Activated CD4-positive, alpha-beta T cell treated with anti-CD3 and anti-CD28 coated beads for 48 hours (primary cell): ENCODE results near the gene LAX1.
"Not testable (repeated sequence)": the region's sequence is repeated elsewhere in the genome, so short reads cannot be mapped to it uniquely, and the experiment has no call there.

Source experiments
- DNase-seq: peaks from one replicate; pipeline ENCODE4 v3.0.0-alpha.2; 2020

LAX1 gene

DNA sequence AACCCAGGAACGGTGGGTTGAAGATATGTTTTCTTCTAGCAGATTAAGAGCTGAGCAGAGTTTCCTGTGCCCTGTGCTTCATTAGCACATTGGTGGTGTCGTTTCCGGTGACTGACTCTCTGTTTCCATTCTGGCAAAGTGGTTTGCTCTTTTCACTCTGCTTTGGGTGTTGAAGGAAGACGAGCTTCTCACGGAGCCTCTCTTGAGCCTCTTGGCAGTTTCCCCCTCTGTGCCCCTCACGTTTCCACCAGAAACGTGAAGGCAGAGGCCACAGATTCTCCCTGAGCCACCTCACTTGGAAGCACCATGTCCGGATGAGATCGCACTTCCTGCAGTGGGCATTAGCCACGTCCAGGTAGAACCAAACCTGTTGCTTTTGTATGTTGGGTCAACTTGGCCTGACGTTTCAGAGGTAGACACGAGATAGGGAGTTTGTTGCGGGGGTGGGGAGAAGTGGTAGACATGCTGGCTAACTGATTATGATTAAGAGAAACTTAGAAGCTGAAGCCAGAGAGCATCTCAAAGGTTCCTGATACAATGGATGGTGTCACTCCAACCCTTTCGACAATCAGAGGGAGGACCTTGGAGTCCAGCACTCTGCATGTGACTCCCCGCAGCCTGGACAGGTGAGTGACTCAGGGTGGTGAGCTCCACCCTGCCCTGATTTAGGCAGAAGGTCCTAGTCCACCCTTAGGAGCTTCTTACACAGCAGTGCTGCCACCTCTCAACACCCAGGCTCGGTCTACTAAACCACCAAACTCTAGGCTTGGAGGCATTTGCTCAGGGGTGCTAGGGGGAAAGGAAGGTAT, at the start of gene LAX1:
TSS of gene LAX1 (plus strand) at position 155 of the 809 bp plus-strand sequence. CDS start at position 538, 383 bp downstream.
- DNase-seq: peak; percentile 84

DNA sequence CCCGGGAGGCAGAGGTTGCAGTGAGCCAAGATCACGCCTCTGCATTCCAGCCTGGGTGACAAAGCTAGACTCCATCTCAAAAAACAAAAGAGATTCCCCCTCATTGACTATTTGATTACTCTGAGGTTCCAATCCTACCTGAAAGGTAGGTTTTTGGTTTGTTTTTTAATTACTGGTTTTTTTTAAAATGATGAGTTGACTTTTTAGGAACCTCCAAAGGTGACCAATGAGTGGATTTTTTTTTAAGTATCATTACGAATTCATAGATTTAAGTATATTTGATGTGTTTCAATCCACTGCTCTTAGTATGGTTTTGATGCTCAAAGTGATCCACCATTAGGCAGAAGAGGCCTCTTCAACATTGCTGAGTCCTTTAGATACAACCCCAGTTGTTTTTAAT, 47.9 kb upstream of the LAX1 start:
- DNase-seq: no peak

DNA sequence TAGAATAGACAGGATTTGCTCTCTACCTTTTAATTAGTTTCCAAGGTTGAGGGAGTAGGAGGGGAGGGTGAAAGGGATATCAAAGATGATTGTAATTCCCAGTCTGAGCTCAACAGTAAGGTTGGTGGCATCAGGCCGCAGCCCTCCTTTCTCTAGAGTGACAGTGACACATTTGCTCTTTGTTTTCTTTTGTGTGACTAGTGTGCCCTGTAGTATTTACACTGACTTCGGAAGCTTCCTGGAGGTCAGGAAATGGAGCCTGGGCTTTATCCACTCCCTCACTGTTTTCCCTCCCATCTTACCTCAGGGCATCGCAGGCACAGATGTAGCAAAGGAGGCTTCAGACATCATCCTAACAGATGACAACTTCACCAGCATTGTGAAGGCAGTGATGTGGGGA, 44.7 kb upstream of the LAX1 start:
- DNase-seq: no peak

DNA sequence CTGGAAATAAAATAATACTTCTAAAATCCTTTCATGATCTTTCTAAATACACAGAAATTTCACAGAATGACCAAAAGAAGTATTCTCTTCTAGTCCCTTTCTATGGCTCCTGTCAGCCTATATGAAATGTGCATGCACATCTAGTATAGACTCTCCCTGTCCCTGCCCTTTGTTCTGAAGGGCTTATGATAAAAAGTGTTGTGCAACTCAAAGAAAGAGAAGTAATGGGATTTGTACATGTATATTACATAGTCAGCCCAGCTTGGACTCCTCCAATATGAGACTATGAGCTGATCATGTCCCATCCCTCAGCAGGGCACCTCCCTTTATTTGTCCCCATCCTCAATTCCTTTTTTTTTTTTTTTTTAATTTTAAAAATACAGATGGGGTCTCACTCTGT, 42.1 kb upstream of the LAX1 start:
- no peak for DNase-seq

DNA sequence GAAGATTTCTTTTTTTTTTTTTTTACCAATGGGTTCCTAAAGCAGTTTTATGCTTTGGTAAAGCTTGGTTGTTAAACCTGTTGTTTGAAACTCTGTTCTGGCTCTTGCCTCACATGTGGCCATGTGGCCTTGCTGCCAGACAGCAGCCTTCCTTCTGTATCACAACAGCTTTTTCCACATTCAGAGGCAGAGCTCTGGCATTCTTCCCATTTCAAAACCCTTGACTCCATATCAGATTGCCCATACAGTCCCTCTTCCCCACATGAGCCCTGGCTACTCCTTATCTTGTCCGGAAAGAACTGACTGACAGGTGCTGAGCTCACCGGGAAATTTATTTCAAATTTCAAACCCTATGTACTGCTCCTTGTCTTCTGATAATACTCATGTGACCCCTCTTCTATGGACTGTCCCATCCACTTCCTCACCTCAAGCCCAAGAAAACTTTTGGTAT, 38.5 kb upstream of the LAX1 start:
- no peak for DNase-seq

- DNase-seq: no peak
These were observed 31.7 kb upstream of the LAX1 start for GRCh38 chr1:203733009-203733863.

DNA sequence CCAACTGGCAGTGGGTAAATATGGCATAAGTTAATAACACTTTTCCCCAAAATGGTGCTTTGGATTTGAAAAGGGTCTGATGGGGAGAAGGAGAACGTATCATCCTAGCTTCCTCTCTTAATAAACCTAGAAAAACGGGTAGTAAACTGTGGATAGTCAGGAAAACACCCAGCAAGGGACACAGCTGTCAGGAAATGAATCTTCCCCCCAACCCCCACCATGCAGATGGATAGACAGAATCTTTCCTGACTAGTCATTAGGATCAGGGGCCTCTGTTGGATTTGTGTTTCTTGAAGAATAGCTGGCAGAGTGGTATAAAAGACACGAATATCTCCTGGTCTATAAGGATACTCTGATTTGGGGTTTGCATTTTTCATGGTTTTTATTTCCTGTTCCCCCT, 22.5 kb upstream of the LAX1 start:
- DNase-seq: no peak

GRCh38 chr1:203743091-203743571, 21.9 kb upstream of the LAX1 start:
- no peak for DNase-seq

DNA sequence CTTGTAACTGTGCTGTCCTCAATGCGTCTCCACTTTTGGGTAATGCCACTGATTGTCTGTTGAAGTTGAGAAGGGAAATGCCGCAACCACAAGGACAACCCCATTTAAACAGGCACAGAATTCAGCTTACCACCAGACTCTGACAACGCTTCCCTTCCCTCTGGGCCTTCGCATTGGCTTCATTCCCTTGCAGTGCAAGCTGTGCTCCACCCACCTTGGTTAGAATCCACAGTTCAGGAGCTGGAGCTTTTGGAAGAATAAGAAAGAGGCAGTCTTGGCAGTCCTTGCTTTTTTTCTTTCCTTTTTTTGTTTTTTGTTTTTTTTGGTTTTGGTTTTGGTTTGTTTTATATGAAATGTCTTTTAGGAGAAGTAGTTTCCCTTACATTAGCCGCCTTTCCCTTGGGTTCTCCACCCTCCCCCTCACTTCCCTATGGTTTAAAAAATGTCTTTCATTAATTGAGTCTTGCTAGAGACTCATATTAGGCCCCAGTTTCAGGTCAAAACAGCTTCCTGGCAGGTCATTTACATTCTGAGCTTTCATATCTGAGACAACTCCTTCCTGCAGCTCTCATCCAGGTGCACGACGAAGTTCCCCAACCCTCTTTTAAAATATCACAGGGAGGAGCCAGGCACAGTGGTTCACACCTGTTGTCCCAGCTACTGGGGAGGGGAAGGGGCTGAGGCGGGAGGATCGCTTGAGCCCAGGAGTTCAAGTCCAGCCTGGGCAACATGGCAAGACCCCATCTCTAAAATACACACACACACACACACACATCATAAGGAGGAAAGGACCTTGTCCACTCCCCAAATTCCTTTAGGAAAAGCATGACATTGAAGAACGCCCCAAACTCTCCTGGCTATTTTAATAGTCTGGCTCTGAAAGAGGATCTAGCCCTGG, 20.7 kb upstream of the LAX1 start:
- DNase-seq: peak; percentile 14

DNA sequence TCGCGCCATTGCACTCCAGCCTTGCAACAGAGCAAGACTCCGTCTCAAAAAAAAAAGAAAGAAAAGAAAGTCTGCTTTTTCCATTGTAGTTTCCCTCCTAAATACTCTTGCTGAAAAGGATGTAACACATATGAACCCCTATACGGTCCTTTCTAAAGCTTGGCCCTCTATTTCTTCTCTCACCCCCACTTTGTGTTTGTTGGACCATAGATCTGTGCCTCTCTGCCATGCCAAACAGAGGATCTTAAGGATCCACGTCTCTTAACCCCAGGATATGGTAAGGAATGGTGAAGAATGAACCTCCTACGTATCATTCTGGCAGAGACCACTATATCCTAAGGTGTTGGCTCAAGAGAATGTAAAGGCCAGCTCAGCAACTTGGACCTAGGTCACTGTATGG, 18.7 kb upstream of the LAX1 start:
- no peak for DNase-seq

DNA sequence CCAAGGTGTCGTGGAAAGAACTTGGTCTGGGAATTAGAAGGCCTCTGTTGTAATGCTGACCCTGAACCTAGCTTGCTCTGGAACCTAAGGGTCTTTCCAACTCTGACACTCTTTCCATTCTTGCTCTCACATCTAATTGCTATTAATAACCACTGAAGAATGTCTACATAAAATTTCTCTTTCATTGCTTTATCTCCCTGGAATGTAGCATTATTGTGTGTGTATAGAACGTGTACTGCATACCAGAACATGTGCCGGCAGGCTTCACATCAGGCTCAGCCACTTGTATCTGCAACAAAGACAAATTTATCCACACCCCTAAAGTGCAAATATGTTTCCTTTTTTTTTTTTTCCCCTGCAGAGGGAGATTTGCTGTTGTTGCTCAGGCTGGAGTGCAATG, 13.9 kb upstream of the LAX1 start:
- no peak for DNase-seq

- DNase-seq: not testable (repeated sequence)
These were observed 13.2 kb upstream of the LAX1 start for GRCh38 chr1:203751618-203752361.

- DNase-seq: peak; percentile 36
These were observed 10.5 kb upstream of the LAX1 start for GRCh38 chr1:203754455-203754864.

DNA sequence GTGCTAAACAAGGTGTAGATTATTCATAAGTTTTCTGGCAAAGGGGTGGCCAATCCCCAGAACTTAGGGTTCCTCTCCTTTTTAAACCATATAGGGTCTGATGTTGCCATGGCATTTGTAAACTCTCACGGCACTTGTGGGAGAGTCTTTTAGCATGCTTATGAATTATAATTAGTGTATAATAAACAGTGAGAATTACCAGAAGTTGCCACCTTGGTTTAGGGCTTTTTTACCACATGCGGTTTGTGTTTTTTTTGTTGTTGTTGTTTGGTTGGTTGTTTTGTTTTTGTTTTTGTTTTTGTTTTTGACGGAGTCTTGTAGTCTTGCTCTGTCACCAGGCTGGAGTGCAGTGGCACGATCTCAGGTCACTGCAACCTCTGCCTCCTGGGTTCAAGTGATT, 8.9 kb upstream of the LAX1 start:
- no peak for DNase-seq

DNA sequence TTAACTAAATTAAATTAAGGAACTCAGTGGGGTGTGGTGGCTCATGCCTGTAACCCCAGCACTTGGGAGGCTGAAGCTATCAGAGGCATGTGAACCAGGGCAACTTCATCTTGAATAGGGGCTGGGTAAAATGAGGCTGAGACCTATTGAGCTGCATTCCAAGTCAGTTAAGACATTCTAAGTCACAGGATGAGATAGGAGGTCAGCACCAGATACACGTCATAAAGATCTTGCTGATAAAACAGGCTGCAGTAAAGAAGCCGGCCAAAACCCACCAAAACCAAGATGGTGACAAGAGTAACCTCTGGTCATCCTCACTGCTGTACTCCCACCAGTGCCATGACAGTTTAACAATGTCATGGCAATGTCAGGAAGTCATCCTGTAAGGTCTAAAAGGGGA, 6.2 kb upstream of the LAX1 start:
- not testable (repeated sequence) for DNase-seq

GRCh38 chr1:203760506-203760905, 4.5 kb upstream of the LAX1 start:
- no peak for DNase-seq

DNA sequence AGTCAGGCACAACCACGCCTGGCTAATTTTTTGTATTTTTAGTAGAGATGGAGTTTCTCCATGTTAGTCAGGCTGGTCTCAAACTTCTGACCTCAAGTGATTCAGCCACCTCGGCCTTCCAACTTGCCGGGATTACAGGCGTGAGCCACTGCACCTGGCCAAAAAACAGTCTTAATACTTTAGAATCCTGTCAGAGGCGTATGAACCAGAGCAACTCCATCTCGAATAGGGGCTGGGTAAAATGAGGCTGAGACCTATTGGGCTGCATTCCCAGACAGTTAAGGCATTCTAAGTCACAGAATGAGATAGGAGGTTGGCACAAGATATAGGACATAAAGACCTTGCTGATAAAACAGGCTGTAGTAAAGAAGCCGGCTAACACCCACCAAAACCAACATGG, 3.0 kb upstream of the LAX1 start:
- DNase-seq: not testable (repeated sequence)

GRCh38 chr1:203763505-203763904, 1.5 kb upstream of the LAX1 start:
- DNase-seq: no peak

- DNase-seq: no peak
These were observed 616 bp upstream of the LAX1 start for GRCh38 chr1:203764105-203765028.

- DNase-seq: no peak
These were observed 3.3 kb downstream of the LAX1 start for GRCh38 chr1:203768256-203768655.
